ENCODE measurements around the gene PPP1R9A. TPM values are rescaled to one million over a fixed set of nuclear protein-coding genes. Genes with fewer than 3 reads are reported as not detected.
"Not testable (repeated sequence)": the region's sequence is repeated elsewhere in the genome, so short reads cannot be mapped to it uniquely, and the experiment has no call there.

Gene PPP1R9A
- total RNA-seq, 4 donors from 2014 or later = 4.7 to 23.9 (median 11.8) TPM

- Histone ChIP-seq H3K4me3 (no peak overlapping the region), H3K9me3 (no peaks in the 10 kb centered on the region), H3K4me1 (no peaks in the 10 kb centered on the region), H3K36me3 (no peaks in the 10 kb centered on the region), H3K27me3 (no peaks in the 10 kb centered on the region), H3K27ac (no peak overlapping the region)
- no peak for TF ChIP-seq CTCF (IDR thresholded peaks at IDR 0.05)
- TF ChIP-seq POLR2A (IDR thresholded peaks at IDR 0.05) = no peak
- no peak for DNase-seq
These were observed 97.3 kb downstream of the PPP1R9A start for GRCh38 chr7:95004618-95005247.

- Histone ChIP-seq H3K27me3 (no peaks in the 10 kb centered on the region), H3K9me3 (no peaks in the 10 kb centered on the region), H3K36me3 (no peaks in the 10 kb centered on the region), H3K27ac (no peak overlapping the region), H3K4me1 (no peaks in the 10 kb centered on the region), H3K4me3 (no peak overlapping the region)
- TF ChIP-seq POLR2A (IDR thresholded peaks at IDR 0.05) (no peak), CTCF (IDR thresholded peaks at IDR 0.05) (no peak)
- no peak for DNase-seq
These were observed 98.6 kb downstream of the PPP1R9A start for GRCh38 chr7:95006010-95006409.

GRCh38 chr7:95008773-95009172 lies 101.4 kb downstream of the PPP1R9A start:
- H3K27ac ChIP-seq, H3K36me3 ChIP-seq, H3K27me3 ChIP-seq, H3K9me3 ChIP-seq, DNase-seq, H3K4me3 ChIP-seq, H3K4me1 ChIP-seq: not testable (repeated sequence)

DNA sequence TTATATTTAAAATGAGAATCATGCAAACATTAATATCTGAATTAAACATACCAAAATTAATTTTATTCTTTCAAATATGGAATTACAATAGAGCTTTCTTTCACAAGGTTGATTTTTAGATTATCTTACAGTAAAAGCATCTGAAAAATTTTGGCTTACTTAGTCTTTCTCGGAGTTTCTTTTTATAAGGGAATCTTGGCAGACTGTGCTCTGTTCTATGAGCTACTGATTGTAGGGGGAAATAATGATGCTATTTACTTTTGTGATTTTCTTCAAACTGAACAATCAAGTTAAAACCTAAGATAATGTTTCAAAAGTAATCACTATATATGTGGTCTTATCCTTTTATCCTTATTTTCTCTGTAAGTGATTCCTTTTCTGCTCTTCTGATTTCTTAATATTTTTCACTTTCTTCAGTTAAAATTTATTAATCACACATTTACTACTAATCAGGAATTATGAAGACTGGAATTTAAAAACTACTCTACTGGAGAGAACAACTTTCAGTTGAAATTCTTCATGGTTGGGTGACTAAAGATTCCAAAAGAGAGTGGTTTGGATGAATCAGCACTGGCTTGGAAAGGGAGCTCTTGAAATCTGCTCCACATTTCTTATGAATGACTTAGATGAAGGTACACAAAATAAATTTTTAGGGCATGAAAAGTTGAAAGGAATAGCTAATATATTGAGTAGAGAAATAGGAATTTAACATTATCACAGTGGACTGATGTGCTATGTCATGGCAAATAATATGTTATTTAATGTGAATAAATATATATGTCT lies 103.9 kb downstream of the PPP1R9A start:
- H3K9me3 ChIP-seq = no peaks in the 10 kb centered on the region
- H3K27ac ChIP-seq = no peak overlapping the region
- DNase-seq = no peak
- no peak overlapping the region for H3K4me3 ChIP-seq
- H3K36me3 ChIP-seq = no peaks in the 10 kb centered on the region
- H3K27me3 ChIP-seq = no peaks in the 10 kb centered on the region
- H3K4me1 ChIP-seq = no peaks in the 10 kb centered on the region
- TF ChIP-seq CTCF (IDR thresholded peaks at IDR 0.05) = no peak

DNA sequence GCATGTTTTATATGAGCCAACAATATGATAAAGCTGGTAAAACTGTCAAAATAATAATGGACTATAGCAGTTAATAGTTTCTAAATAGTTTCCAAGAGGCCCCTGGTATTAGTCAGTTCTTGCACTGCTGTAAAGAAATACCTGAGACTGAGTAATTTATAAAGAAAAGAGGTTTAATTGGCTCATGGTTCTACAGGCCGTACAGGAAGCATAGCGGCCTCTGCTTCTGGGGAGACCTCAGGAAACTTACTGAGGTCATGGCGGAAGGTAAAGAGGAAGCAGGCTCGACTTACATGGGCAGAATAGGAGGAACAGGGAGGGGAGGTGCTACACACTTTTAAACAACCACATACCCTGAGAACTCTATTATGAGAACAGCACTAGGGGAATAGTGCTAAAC lies 104.6 kb downstream of the PPP1R9A start:
- H3K27ac ChIP-seq = no peak overlapping the region
- TF ChIP-seq POLR2A (IDR thresholded peaks at IDR 0.05) (no peak), CTCF (IDR thresholded peaks at IDR 0.05) (no peak)
- H3K36me3 ChIP-seq = no peaks in the 10 kb centered on the region
- no peak overlapping the region for H3K4me3 ChIP-seq
- no peaks in the 10 kb centered on the region for H3K9me3 ChIP-seq
- H3K4me1 ChIP-seq = no peaks in the 10 kb centered on the region
- DNase-seq = no peak
- H3K27me3 ChIP-seq = no peaks in the 10 kb centered on the region

DNA sequence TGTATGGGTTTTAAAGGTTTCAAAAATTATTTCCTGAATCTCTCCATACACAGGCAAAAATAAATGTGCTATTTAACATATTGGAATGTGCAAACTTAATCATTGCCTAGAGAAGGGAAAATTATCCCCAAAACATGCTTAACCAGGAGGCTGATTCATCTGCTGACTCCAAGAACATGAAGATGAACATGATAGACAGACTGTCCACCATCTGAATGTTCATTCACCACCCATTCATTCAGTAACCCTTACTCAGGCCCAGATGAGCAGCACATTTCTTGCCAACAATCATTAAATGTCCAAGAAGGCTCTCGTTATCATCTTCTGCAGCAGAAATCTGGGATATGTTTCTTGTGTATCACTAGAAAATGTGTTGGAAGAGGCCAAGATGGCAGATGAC lies 110.6 kb downstream of the PPP1R9A start:
- DNase-seq = no peak

More for the DNA sequence above, 110.6 kb downstream of the PPP1R9A start:
- Histone ChIP-seq H3K36me3 (no peaks in the 10 kb centered on the region), H3K27ac (no peak overlapping the region), H3K9me3 (no peaks in the 10 kb centered on the region), H3K27me3 (no peaks in the 10 kb centered on the region), H3K4me3 (no peak overlapping the region), H3K4me1 (no peaks in the 10 kb centered on the region)
- TF ChIP-seq CTCF (IDR thresholded peaks at IDR 0.05) (no peak), POLR2A (IDR thresholded peaks at IDR 0.05) (no peak)

Data from Peyer's patch (tissue), 4 donors.